IMR-90 (cell line): ENCODE data around the gene NR6A1. TPM values are rescaled to one million over a fixed set of nuclear protein-coding genes. Genes with fewer than 3 reads are reported as not detected.

Experiments used
- ATAC-seq: fragments of 200-7000 bp; cut with Tn5 transposase; 2 replicates; pipeline ENCODE4 v1.9.1; 2020; ENCODE audit warnings: low read depth, mild to moderate bottlenecking, moderate library complexity
- BruUV-seq: library from RNA; stranded (reverse); fragments of 400-500 nt; replicated peaks from 2 replicates; lab custom pipeline; 2021; lab: Mats Ljungman, UMichigan
- CTCF ChIA-PET: fragments of 300-600 bp; formaldehyde crosslinking; extraction: SDS; loops from one replicate; lab custom pipeline; 2021; ENCODE audit warnings: antibody characterized with exemption; lab: Yijun Ruan, JAX
- POLR2A ChIA-PET: fragments of 300-600 bp; sonication (Branson Sonifier 250); formaldehyde crosslinking; loops from one replicate; lab custom pipeline; 2022; ENCODE audit warnings: antibody characterized with exemption; ENCODE audit not compliant: unreplicated experiment; lab: Charles Lee
- DNase-seq: peaks from one replicate; pipeline ENCODE4 v3.0.0; 2013
- H2AFZ ChIP-seq: replicated peaks from 2 replicates; pipeline ENCODE3; 2013; ENCODE audit warnings: low read length, mild to moderate bottlenecking; ENCODE audit not compliant: poor library complexity
- H2AK5ac ChIP-seq: 2 replicates; pipeline ENCODE4 v1.6.1; 2013; ENCODE audit warnings: low read depth, low read length, inconsistent platforms
- H2AK9ac ChIP-seq: replicated peaks from 2 replicates; pipeline ENCODE3; 2013; ENCODE audit warnings: mild to moderate bottlenecking, low read depth, low read length, moderate library complexity; ENCODE audit not compliant: poor library complexity
- H2BK120ac ChIP-seq: 2 replicates; pipeline ENCODE4 v1.6.1; 2013; ENCODE audit warnings: low read depth, low read length, inconsistent platforms
- H2BK15ac ChIP-seq: 3 replicates; pipeline ENCODE4 v1.6.1; 2013; ENCODE audit warnings: low read depth, low read length, inconsistent platforms
- H2BK20ac ChIP-seq: 2 replicates; pipeline ENCODE4 v1.6.1; 2013; ENCODE audit warnings: low read depth, mild to moderate bottlenecking, inconsistent platforms, low read length, moderate library complexity
- H2BK5ac ChIP-seq: 2 replicates; pipeline ENCODE4 v1.6.1; 2013; ENCODE audit warnings: mild to moderate bottlenecking, low read depth, low read length, inconsistent platforms; ENCODE audit not compliant: poor library complexity, severe bottlenecking
- H3K14ac ChIP-seq: replicated peaks from 2 replicates; pipeline ENCODE4 v1.6.1; 2013; ENCODE audit warnings: low read depth, low read length, inconsistent platforms
- H3K18ac ChIP-seq: 2 replicates; pipeline ENCODE4 v1.6.1; 2013; ENCODE audit warnings: low read depth, low read length, control low read depth
- H3K23ac ChIP-seq: 2 replicates; pipeline ENCODE4 v1.6.1; 2013; ENCODE audit warnings: low read depth, low read length, inconsistent platforms
- H3K27ac ChIP-seq: 2 replicates; pipeline ENCODE4 v1.5.1; 2013; ENCODE audit warnings: mild to moderate bottlenecking, control low read depth, low read length; ENCODE audit not compliant: insufficient read depth
- H3K27me3 ChIP-seq: 2 replicates; pipeline ENCODE4 v1.6.1; 2013; ENCODE audit warnings: low read length; ENCODE audit not compliant: control insufficient read depth, insufficient read depth
- H3K36me3 ChIP-seq: 2 replicates; pipeline ENCODE4 v1.6.1; 2013; ENCODE audit warnings: low read length, mixed read lengths; ENCODE audit not compliant: control insufficient read depth, insufficient read depth
- H3K4ac ChIP-seq: 2 replicates; pipeline ENCODE4 v1.6.1; 2013; ENCODE audit warnings: low read depth, low read length, inconsistent platforms
- H3K4me1 ChIP-seq: 2 replicates; pipeline ENCODE4 v1.6.1; 2013; ENCODE audit warnings: low read length, mixed read lengths; ENCODE audit not compliant: control insufficient read depth, insufficient read depth
- H3K4me2 ChIP-seq: 2 replicates; pipeline ENCODE4 v1.6.1; 2013; ENCODE audit warnings: low read depth, mild to moderate bottlenecking, control low read depth, low read length, moderate library complexity
- H3K4me3 ChIP-seq: 2 replicates; pipeline ENCODE4 v1.5.1; 2013; ENCODE audit warnings: low read depth, mild to moderate bottlenecking, control low read depth, low read length, moderate library complexity; ENCODE audit not compliant: insufficient read depth
- H3K56ac ChIP-seq: 2 replicates; pipeline ENCODE4 v1.6.1; 2013; ENCODE audit warnings: low read length, inconsistent platforms; ENCODE audit not compliant: insufficient read depth; ENCODE audit errors: extremely low read depth
- H3K79me1 ChIP-seq, 2 experiments: 2 replicates each; pipeline ENCODE4 v1.6.1; 2013; ENCODE audit warnings: low read length in 2 of 2, inconsistent platforms in 1 of 2, low read depth in 1 of 2
- H3K9ac ChIP-seq: 2 replicates; pipeline ENCODE4 v1.6.1; 2013; ENCODE audit warnings: low read depth, low read length, control low read depth
- H3K9me1 ChIP-seq: 2 replicates; pipeline ENCODE4 v1.6.1; 2013; ENCODE audit warnings: low read length, inconsistent platforms; ENCODE audit not compliant: insufficient read depth
- H3K9me3 ChIP-seq: 2 replicates; pipeline ENCODE4 v1.6.1; 2013; ENCODE audit warnings: low read length; ENCODE audit not compliant: control insufficient read depth, insufficient read depth
- H4K20me1 ChIP-seq: 2 replicates; pipeline ENCODE4 v1.6.1; 2013; ENCODE audit warnings: low read length, inconsistent platforms; ENCODE audit not compliant: insufficient read depth
- H4K5ac ChIP-seq: 2 replicates; pipeline ENCODE4 v1.6.1; 2013; ENCODE audit warnings: mild to moderate bottlenecking, low read depth, low read length, control low read depth
- H4K8ac ChIP-seq, 2 experiments: 2 replicates each; pipeline ENCODE4 v1.6.1; 2013; ENCODE audit warnings: low read depth in 2 of 2, low read length in 2 of 2, control low read depth in 1 of 2, inconsistent platforms in 1 of 2
- H4K91ac ChIP-seq: 2 replicates; pipeline ENCODE4 v1.6.1; 2013; ENCODE audit warnings: low read depth, low read length, inconsistent platforms; ENCODE audit not compliant: insufficient read depth
- MAFK ChIP-seq: IDR thresholded peaks from 2 replicates; pipeline ENCODE4 v1.6.1; 2012; ENCODE audit warnings: low read depth, low read length, improper control_type of control experiment
- WGBS, 2 experiments: methylation state at CpG; one replicate each; pipeline versions ENCODE4 v1.1.5 to v1.1.7; 2013; ENCODE audit warnings: missing lambda C conversion rate in 2 of 2; ENCODE audit not compliant: insufficient read length in 1 of 2; ENCODE audit errors: extremely low coverage in 2 of 2; 5-methylcytosine and 5-hydroxymethylcytosine counted together
- dilution Hi-C: fragments of 300-500 bp; cut with HindIII; formaldehyde crosslinking; loops from one replicate; pipeline ENCODE4 v1.14.3; 2018; ENCODE audit warnings: low sequenced_read_pairs; ENCODE audit not compliant: unreplicated experiment
- in situ Hi-C: fragments of 300-500 bp; cut with MboI; formaldehyde crosslinking; loops from 3 replicates; pipeline ENCODE4 v1.14.3; 2019; ENCODE audit warnings: low sequenced_read_pairs, inconsistent platforms, mixed read lengths
- intact Hi-C: fragments of 100-400 bp; cut with micrococcal nuclease; formaldehyde crosslinking; loops from 2 replicates; pipeline ENCODE4 v1.10.0; 2022
- polyA plus RNA-seq, 3 experiments: library from polyadenylated mRNA; depleted of rRNA; stranded (reverse); fragments of >200 nt; gene quantifications; 2 replicates each; pipeline ENCODE4 v1.2.3, GENCODE V29; 2012; ENCODE audit warnings: low replicate concordance in 1 of 3
- total RNA-seq: library from RNA; depleted of rRNA; stranded (reverse); fragments of >200 nt; gene quantifications from 2 replicates; pipeline ENCODE4 v1.2.3, GENCODE V29; 2012

Gene NR6A1
- total and polyA plus RNA-seq, 2 of the 4 experiments (the other 2 are of a cell fraction), result 0.14 to 0.36 TPM

DNA sequence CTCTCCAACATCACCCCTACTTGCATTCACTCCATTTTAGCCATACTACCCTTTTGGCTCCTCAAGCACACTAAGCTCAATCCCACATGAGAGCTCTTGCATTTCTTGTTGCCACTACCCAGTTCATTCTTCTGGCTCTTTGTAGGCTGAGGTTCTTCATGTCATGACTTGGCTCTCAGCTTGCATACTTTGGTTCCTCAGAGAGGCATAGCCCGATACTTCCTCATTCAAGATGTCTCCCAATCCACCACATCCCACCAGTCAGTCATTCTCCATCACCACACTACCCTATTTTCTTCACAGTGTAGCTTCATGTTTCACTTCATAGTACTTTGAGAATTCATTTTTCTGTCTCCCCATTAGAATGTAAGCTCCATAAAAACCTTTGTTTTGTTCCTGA lies 116.7 kb downstream of the NR6A1 start:
- BruUV-seq, result no TSS peak
- Histone ChIP-seq H2AK5ac (no peak overlapping the region), H4K91ac (no peak overlapping the region; the same call in 1 of the 2 replicates), H3K27me3 (no peaks in the 10 kb centered on the region), H3K9me1 (no peaks in the 10 kb centered on the region), H2BK15ac (no peak overlapping the region), H3K36me3 (no peaks in the 10 kb centered on the region), H4K8ac (no peak overlapping the region), H3K4me3 (no peak overlapping the region), H4K20me1 (no peaks in the 10 kb centered on the region), H2AFZ (no peak overlapping the region), H2AK9ac (no peak overlapping the region), H2BK5ac (no peak overlapping the region), H3K9me3 (no peaks in the 10 kb centered on the region), H3K9ac (no peak overlapping the region), H3K4ac (no peak overlapping the region), H2BK20ac (no peak overlapping the region), H4K5ac (no peak overlapping the region), H3K23ac (no peak overlapping the region), H3K14ac (no peak overlapping the region), H3K79me1 (peaks cover 0 to 8% of the 10 kb centered on the region in 2 experiments; a peak in 1 of 4 replicates), H2BK120ac (0 out of 2 replicates have a peak overlapping the region, but pooled peaks have one; percentile 22), H3K4me2 (no peak overlapping the region), H3K27ac (no peak overlapping the region), H3K56ac (no peak overlapping the region), H3K18ac (no peak overlapping the region), H3K4me1 (peaks cover 6% of the 10 kb centered on the region)
- CTCF ChIA-PET, result interaction anchor here (0.5 to 1.0 kb wide), 4 partner anchors 12 to 1740 kb away, joined by 3 to 7 read pairs (median 3); no protein-coding TSS in a partner anchor
- POLR2A ChIA-PET, result no interaction called here
- ATAC-seq, result no peak
- WGBS, 2 experiments, result no CpG with 5 or more reads among the region's 1 CpG
- in situ Hi-C loops (no loop called here), dilution Hi-C loops (no loop called here), intact Hi-C loops (no loop called here)
- TF ChIP-seq MAFK, result no peak
- no peak for DNase-seq
